ACC112 (cell line): ENCODE results near the gene PPP4R2.
"Not testable (repeated sequence)": the region's sequence is repeated elsewhere in the genome, so short reads cannot be mapped to it uniquely, and the experiment has no call there.

Source experiments
- H2AFZ ChIP-seq: fragments of 200-600 bp; sonication (generic); one replicate; pipeline ENCODE4 v1.6.0; 2017; ENCODE audit warnings: antibody characterized with exemption, low read length; ENCODE audit not compliant: unreplicated experiment
- H3K27ac ChIP-seq: fragments of 200-600 bp; sonication (generic); 2 replicates; pipeline ENCODE4 v1.5.1; 2014; ENCODE audit warnings: low read depth, mild to moderate bottlenecking, antibody characterized with exemption, low read length, moderate library complexity
- H3K27me3 ChIP-seq: fragments of 200-600 bp; sonication (generic); 2 replicates; pipeline ENCODE4 v1.6.1; 2014; ENCODE audit warnings: mild to moderate bottlenecking, antibody characterized with exemption, low read length, moderate library complexity, mixed read lengths; ENCODE audit not compliant: insufficient read depth
- H3K36me3 ChIP-seq: fragments of 200-600 bp; sonication (generic); 2 replicates; pipeline ENCODE4 v1.6.1; 2016; ENCODE audit warnings: mild to moderate bottlenecking, antibody characterized with exemption, low read length, moderate library complexity, mixed read lengths; ENCODE audit not compliant: insufficient read depth
- H3K4me1 ChIP-seq: fragments of 200-600 bp; sonication (generic); one replicate; pipeline ENCODE4 v1.6.1; 2016; ENCODE audit warnings: low read length, mixed read lengths; ENCODE audit not compliant: insufficient read depth, unreplicated experiment, control insufficient read depth
- H3K4me3 ChIP-seq: fragments of 200-600 bp; sonication (generic); 2 replicates; pipeline ENCODE4 v1.5.1; 2014; ENCODE audit warnings: mild to moderate bottlenecking, low read depth, low read length
- H3K79me2 ChIP-seq: fragments of 200-600 bp; sonication (generic); one replicate; pipeline ENCODE4 v1.6.0; 2016; ENCODE audit warnings: low read length; ENCODE audit not compliant: control insufficient read depth, unreplicated experiment, insufficient read depth

The PPP4R2 gene

DNA sequence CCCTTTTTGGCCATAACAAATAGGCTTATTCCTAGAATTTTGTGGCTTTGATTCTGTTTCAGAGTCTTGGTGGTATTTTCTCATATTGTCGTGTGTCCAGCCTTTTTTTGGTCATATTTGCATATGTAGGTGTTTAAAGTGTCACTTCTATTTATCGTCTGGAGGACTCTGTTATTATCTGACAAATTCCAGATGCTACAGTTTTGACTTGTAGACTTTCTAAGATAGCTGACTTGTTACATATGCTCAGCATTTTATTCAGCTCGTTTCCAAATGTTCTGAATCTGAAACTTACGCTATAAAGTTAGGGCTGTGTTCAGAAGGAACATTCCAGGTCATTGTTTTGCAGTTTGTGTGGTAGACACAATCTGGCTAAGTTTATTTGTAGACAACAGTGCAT, 1.9 kb downstream of the PPP4R2 start:
- peaks cover 30% of the 10 kb centered on the region for H3K36me3 ChIP-seq
- peaks cover 65% of the 10 kb centered on the region for H3K79me2 ChIP-seq
- H3K4me1 ChIP-seq: peaks cover 35% of the 10 kb centered on the region
- peak overlapping the region; percentile 22 for H3K27ac ChIP-seq
- H3K4me3 ChIP-seq: peak overlapping the region; percentile 94
- H3K27me3 ChIP-seq: no peaks in the 10 kb centered on the region
- no peak overlapping the region for H2AFZ ChIP-seq

DNA sequence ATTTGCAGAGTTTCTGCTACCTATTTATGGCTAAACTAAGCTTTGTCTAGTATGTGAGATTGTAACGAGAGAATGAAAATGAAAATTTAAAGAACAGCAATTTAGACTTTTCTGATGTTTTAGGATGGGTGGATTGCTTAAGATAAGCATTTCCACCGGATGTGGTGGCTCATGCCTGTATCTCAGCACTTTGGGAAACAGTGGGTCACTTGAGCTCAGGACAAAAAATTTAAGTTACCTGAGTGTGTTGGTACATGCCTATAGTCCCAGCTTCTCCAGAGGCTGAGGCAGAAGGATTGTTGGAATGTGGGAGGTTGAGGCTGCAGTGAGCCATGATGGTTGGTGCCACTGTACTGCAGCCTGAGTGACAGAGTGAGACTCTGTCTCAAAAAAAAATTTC, 3.3 kb downstream of the PPP4R2 start:
- no peak overlapping the region for H2AFZ ChIP-seq
- peaks cover 41% of the 10 kb centered on the region for H3K4me1 ChIP-seq
- H3K4me3 ChIP-seq: peak overlapping the region; percentile 94
- peaks cover 80% of the 10 kb centered on the region for H3K79me2 ChIP-seq
- H3K27ac ChIP-seq: peak overlapping the region; percentile 9; the same call in 1 of the 2 replicates
- no peaks in the 10 kb centered on the region for H3K27me3 ChIP-seq
- peaks cover 30% of the 10 kb centered on the region for H3K36me3 ChIP-seq

DNA sequence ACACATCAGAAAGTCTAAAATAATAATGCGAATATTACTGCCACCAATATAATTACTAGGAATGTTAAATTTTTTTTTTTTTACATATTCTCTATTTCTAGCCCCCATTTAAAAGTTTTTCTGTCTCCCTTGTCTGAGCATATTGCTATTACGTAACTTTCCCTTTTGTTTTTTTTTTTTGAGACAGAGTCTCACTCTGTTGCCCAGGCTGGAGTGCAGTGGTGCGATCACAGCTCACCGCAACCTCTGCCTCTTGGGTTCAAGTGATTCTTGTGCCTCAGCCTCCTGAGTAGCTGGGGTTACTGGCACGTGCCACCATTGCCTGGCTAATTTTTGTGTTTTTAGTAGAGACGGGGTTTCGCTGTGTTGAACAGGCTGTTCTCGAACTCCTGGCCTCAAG, 6.4 kb downstream of the PPP4R2 start:
- Histone ChIP-seq H3K4me1 (peaks cover 38% of the 10 kb centered on the region), H3K79me2 (peaks cover 98% of the 10 kb centered on the region), H3K36me3 (peaks cover 47% of the 10 kb centered on the region)
- H3K27me3 ChIP-seq, H2AFZ ChIP-seq, H3K27ac ChIP-seq, H3K4me3 ChIP-seq: not testable (repeated sequence)

DNA sequence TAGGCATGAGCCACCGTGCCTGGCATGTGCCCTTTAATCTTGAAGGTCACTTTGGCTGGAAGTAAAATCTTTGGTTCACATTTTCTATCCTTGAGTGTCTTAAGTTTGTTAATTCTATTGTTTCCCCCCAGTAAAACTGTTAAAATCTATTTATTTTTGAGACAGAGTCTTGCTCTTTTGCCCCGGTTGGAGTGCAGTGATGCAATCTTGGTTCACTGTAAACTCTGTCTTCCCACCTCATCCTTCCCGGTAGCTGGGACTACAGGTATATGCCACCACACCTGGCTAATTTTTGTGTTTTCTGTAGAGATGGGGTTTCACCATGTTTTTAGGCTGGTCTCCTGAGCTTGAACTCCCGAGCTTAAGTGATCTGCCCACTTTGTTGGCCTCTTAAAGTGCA, 7.7 kb downstream of the PPP4R2 start:
- peaks cover 42% of the 10 kb centered on the region for H3K36me3 ChIP-seq

DNA sequence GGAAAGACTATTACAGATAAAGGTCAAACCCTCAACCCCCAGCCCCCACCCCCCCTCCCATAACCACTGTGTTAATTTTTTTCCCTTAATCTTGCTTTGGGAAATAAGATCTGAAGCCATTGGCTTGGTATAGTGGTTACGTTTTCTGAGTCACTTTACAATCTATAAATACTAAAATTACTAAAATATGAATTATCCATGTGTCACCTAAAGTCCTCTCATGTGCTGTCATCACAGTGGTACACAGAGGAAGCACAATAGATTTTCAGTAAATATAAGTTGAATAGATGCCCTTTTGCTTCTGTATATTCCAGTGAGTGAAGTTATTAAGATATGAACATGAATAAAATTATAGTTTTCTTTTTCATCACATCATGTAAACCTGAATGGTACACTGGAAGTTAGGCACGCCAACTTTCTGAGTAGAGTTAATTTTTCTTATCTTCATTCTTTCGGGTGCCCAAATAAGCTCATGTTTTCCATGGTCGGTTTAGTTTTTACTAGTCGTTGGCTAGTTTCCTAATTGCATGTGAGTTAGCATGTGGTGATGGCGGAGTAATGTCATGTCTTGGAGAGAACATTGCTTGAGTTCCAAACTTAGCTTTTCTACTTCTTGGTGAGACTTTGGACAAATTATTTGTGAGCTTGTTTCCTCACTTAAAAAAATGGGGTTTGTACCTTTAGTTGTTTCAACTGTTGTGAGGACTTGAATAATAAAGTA, 11.5 kb downstream of the PPP4R2 start:
- Histone ChIP-seq H3K36me3 (peaks cover 24% of the 10 kb centered on the region), H3K4me3 (no peak overlapping the region), H2AFZ (no peak overlapping the region), H3K4me1 (peaks cover 9% of the 10 kb centered on the region), H3K79me2 (peaks cover 99% of the 10 kb centered on the region), H3K27me3 (no peaks in the 10 kb centered on the region), H3K27ac (no peak overlapping the region)

More for the DNA sequence above, 7.7 kb downstream of the PPP4R2 start:
- Histone ChIP-seq H3K4me1 (peaks cover 30% of the 10 kb centered on the region), H3K4me3 (no peak overlapping the region), H3K79me2 (peaks cover 98% of the 10 kb centered on the region), H3K27me3 (no peaks in the 10 kb centered on the region), H2AFZ (no peak overlapping the region), H3K27ac (no peak overlapping the region)

DNA sequence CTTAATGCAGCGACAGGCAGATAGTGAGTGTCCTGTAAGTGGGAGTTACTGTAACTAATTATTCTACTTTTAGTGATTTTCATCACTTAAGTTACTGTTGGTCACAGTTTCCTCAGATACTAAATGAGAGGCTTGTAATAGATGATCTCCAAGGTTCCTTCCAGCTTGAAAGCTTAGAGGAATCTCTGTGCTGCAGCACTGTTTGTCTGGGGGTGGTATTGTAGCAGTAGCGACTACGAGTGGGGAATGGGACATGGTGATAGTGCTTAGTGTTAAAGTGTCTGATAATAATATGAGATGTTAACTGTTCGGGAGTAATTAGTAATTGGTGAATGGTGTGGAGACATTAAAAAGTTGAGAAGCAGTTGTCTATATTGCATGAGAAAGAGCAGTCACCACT, 12.4 kb downstream of the PPP4R2 start:
- Histone ChIP-seq H3K79me2 (peaks cover 99% of the 10 kb centered on the region), H2AFZ (no peak overlapping the region), H3K36me3 (peaks cover 24% of the 10 kb centered on the region), H3K27me3 (no peaks in the 10 kb centered on the region), H3K4me1 (peaks cover 5% of the 10 kb centered on the region), H3K27ac (no peak overlapping the region), H3K4me3 (no peak overlapping the region)

DNA sequence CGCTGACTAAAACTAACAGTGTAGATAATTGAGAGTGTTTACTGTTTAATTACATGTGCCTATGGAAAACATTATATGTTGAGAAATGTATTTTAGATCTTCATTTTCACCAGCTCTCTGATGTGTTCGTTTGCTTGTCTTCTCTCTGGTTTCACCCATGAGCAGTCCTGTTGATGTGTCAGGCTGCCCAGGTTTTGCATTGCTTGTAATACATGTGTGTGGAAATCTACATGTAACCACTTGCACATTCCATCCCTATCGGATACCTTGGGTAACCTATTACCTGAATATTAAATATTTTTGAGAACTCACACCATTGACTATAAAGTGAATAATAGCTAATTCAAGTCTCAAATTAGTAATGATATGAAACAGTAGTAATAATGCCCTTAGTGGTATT, 13.1 kb downstream of the PPP4R2 start:
- H3K36me3 ChIP-seq: peaks cover 24% of the 10 kb centered on the region
- H3K4me3 ChIP-seq: no peak overlapping the region

DNA sequence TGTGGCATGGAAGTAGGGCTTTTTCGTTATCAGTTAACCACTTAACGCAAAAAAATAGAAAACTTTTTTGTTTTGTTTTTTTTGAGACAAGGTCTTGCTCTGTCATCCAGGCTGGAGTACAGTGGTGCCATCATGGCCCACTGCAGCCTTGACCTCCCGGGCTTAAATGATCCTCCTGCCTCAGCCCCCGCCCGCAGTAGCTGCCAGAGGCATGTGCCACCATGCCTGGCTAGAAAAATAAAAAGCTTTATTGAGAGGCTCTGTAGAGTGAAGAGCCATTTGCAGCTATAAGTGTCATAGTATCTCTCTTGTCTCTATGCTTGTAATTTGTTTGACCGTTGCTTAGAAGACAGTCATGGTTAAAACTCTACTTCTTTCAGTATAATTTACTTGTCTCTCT, 13.5 kb downstream of the PPP4R2 start:
- H3K27me3 ChIP-seq: no peaks in the 10 kb centered on the region
- peaks cover 24% of the 10 kb centered on the region for H3K36me3 ChIP-seq
- H3K79me2 ChIP-seq: peaks cover 99% of the 10 kb centered on the region
- no peaks in the 10 kb centered on the region for H3K4me1 ChIP-seq
- no peak overlapping the region for H3K4me3 ChIP-seq
- H2AFZ ChIP-seq: no peak overlapping the region
- no peak overlapping the region for H3K27ac ChIP-seq

More for the DNA sequence above, 13.1 kb downstream of the PPP4R2 start:
- Histone ChIP-seq H3K27ac (no peak overlapping the region), H2AFZ (no peak overlapping the region), H3K27me3 (no peaks in the 10 kb centered on the region), H3K79me2 (peaks cover 99% of the 10 kb centered on the region), H3K4me1 (no peaks in the 10 kb centered on the region)

DNA sequence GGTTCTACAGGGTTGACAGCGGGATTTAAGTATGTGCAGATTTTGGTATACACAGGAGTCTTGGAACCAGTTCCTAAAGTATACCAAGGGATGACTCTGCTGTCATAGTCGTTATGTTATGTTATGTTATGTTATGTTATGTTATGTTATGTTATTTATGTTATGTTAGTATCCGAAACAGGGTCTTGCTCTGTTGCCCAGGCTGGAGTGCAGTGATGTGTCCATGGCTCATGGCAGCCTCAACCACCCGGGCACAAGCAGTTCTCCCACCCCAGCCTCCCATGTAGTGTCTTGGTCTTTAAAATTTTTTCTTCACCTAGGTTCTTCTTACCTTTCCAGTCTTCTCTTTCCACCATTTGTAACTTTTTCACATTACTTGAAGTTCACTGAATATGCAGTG, 21.7 kb downstream of the PPP4R2 start:
- Histone ChIP-seq H3K27me3 (no peaks in the 10 kb centered on the region), H2AFZ (no peak overlapping the region), H3K36me3 (peaks cover 13% of the 10 kb centered on the region), H3K27ac (no peak overlapping the region), H3K4me1 (peaks cover 6% of the 10 kb centered on the region), H3K4me3 (no peak overlapping the region), H3K79me2 (peaks cover 97% of the 10 kb centered on the region)

DNA sequence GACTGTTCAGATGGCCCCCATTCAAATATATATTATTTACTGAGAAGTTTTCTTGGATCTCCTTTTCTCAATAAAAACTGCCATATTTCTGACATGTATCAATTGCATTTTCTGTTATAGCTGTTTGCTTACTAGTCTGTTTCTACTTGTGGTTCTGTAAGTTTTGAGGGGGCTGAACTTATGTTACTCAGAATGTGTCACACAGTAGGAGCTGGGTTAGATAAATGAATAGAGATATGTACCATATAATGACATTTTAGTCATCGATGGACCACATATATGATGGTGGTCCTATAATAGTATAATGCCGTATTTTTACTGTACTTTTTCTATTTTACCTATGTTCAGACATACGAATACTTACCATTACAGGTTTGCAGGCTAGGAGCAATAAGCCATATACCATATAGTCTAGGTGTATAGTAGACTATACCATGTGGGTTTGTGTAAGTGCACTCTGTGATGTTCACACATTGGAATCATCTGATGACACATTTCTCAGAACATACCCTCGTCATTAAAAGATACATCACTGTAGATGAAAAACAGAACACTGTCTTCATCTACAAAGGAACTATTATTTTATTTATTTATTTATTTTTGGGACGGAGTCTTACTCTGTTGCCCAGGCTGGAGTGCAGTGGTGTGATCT, 22.3 kb downstream of the PPP4R2 start:
- H3K4me1 ChIP-seq: peaks cover 6% of the 10 kb centered on the region
- no peak overlapping the region for H3K27ac ChIP-seq
- H2AFZ ChIP-seq: no peak overlapping the region
- H3K27me3 ChIP-seq: no peaks in the 10 kb centered on the region
- no peak overlapping the region for H3K4me3 ChIP-seq
- peaks cover 13% of the 10 kb centered on the region for H3K36me3 ChIP-seq
- peaks cover 96% of the 10 kb centered on the region for H3K79me2 ChIP-seq

DNA sequence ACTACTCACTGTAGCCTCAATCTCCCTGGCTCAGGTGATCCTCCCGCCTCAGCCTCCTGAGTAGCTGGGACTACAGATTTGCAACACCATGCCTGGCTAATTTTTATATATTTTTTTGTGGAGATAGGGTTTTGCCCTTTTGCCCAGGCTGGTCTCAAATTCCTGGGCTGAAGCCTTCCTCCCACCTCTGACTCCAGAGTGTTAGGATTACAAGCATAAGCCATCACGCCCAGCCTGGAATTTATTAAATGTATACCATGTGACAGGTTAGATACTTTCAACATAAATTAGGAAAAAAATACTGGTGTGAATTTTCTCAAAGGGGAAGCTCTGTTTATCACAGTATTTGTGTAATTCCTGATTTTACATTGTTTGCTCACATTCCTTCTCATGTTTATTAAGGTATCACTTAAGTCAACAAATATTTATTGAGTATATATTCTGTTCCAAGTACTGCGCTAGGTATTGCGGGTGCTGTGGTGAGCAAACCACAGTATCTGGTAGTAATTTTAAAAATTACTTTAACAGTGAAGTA, 24.8 kb downstream of the PPP4R2 start:
- Histone ChIP-seq H3K4me3 (no peak overlapping the region), H2AFZ (no peak overlapping the region), H3K27ac (no peak overlapping the region), H3K27me3 (no peaks in the 10 kb centered on the region), H3K4me1 (peaks cover 22% of the 10 kb centered on the region), H3K79me2 (peaks cover 97% of the 10 kb centered on the region), H3K36me3 (peaks cover 13% of the 10 kb centered on the region; the same call in 1 of the 2 replicates)
